ENCODE data around the gene IGSF21.

GRCh38 chr1:18358600-18358999 is 251.0 kb downstream of the IGSF21 start:
- no peak for TF ChIP-seq CREM (CRISPR knock-in tag; IDR thresholded peaks at IDR 0.05)
- TF ChIP-seq, protein P1, sequence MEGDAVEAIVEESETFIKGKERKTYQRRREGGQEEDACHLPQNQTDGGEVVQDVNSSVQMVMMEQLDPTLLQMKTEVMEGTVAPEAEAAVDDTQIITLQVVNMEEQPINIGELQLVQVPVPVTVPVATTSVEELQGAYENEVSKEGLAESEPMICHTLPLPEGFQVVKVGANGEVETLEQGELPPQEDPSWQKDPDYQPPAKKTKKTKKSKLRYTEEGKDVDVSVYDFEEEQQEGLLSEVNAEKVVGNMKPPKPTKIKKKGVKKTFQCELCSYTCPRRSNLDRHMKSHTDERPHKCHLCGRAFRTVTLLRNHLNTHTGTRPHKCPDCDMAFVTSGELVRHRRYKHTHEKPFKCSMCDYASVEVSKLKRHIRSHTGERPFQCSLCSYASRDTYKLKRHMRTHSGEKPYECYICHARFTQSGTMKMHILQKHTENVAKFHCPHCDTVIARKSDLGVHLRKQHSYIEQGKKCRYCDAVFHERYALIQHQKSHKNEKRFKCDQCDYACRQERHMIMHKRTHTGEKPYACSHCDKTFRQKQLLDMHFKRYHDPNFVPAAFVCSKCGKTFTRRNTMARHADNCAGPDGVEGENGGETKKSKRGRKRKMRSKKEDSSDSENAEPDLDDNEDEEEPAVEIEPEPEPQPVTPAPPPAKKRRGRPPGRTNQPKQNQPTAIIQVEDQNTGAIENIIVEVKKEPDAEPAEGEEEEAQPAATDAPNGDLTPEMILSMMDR (IDR thresholded peaks at IDR 0.05): no peak
- TF ChIP-seq ZNF512 (CRISPR knock-in tag; IDR thresholded peaks at IDR 0.05; ENCODE audit: borderline replicate concordance): no peak
- no peak for TF ChIP-seq GABPB1 (CRISPR knock-in tag; IDR thresholded peaks at IDR 0.05)
- TF ChIP-seq CREB1 (CRISPR knock-in tag; IDR thresholded peaks at IDR 0.05): no peak
- TF ChIP-seq ZBTB43 (CRISPR knock-in tag; IDR thresholded peaks at IDR 0.05): no peak
- TF ChIP-seq, protein P2, sequence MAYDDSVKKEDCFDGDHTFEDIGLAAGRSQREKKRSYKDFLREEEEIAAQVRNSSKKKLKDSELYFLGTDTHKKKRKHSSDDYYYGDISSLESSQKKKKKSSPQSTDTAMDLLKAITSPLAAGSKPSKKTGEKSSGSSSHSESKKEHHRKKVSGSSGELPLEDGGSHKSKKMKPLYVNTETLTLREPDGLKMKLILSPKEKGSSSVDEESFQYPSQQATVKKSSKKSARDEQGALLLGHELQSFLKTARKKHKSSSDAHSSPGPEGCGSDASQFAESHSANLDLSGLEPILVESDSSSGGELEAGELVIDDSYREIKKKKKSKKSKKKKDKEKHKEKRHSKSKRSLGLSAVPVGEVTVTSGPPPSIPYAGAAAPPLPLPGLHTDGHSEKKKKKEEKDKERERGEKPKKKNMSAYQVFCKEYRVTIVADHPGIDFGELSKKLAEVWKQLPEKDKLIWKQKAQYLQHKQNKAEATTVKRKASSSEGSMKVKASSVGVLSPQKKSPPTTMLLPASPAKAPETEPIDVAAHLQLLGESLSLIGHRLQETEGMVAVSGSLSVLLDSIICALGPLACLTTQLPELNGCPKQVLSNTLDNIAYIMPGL (CRISPR knock-in tag; IDR thresholded peaks at IDR 0.05): no peak
- TF ChIP-seq, protein P3, sequence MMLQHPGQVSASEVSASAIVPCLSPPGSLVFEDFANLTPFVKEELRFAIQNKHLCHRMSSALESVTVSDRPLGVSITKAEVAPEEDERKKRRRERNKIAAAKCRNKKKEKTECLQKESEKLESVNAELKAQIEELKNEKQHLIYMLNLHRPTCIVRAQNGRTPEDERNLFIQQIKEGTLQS (CRISPR knock-in tag; conservative IDR thresholded peaks at IDR 0.05): no peak
- TF ChIP-seq FOXJ3 (CRISPR knock-in tag; IDR thresholded peaks at IDR 0.05; ENCODE audit: borderline replicate concordance): no peak
- no peak for TF ChIP-seq JUN (CRISPR knock-in tag; IDR thresholded peaks at IDR 0.05)
- TF ChIP-seq SP1 (CRISPR knock-in tag; conservative IDR thresholded peaks at IDR 0.05): no peak
- TF ChIP-seq ZNF423 (CRISPR knock-in tag; IDR thresholded peaks at IDR 0.05): no peak
- TF ChIP-seq, protein P4, sequence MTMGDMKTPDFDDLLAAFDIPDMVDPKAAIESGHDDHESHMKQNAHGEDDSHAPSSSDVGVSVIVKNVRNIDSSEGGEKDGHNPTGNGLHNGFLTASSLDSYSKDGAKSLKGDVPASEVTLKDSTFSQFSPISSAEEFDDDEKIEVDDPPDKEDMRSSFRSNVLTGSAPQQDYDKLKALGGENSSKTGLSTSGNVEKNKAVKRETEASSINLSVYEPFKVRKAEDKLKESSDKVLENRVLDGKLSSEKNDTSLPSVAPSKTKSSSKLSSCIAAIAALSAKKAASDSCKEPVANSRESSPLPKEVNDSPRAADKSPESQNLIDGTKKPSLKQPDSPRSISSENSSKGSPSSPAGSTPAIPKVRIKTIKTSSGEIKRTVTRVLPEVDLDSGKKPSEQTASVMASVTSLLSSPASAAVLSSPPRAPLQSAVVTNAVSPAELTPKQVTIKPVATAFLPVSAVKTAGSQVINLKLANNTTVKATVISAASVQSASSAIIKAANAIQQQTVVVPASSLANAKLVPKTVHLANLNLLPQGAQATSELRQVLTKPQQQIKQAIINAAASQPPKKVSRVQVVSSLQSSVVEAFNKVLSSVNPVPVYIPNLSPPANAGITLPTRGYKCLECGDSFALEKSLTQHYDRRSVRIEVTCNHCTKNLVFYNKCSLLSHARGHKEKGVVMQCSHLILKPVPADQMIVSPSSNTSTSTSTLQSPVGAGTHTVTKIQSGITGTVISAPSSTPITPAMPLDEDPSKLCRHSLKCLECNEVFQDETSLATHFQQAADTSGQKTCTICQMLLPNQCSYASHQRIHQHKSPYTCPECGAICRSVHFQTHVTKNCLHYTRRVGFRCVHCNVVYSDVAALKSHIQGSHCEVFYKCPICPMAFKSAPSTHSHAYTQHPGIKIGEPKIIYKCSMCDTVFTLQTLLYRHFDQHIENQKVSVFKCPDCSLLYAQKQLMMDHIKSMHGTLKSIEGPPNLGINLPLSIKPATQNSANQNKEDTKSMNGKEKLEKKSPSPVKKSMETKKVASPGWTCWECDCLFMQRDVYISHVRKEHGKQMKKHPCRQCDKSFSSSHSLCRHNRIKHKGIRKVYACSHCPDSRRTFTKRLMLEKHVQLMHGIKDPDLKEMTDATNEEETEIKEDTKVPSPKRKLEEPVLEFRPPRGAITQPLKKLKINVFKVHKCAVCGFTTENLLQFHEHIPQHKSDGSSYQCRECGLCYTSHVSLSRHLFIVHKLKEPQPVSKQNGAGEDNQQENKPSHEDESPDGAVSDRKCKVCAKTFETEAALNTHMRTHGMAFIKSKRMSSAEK (CRISPR knock-in tag; IDR thresholded peaks at IDR 0.05; ENCODE audit: borderline replicate concordance): no peak
- no peak for TF ChIP-seq ZNF317 (CRISPR knock-in tag; IDR thresholded peaks at IDR 0.05; ENCODE audit: borderline replicate concordance, low read depth)

Data from WTC11 (cell line).